ENCODE results near the gene MSMP. TPM values are rescaled to one million over a fixed set of nuclear protein-coding genes. Genes with fewer than 3 reads are reported as not detected.
A peak's percentile ranks its signal among the peaks of the same experiment; 100 is the strongest.

The MSMP gene
- total RNA-seq, 1 donor, result not detected

DNA sequence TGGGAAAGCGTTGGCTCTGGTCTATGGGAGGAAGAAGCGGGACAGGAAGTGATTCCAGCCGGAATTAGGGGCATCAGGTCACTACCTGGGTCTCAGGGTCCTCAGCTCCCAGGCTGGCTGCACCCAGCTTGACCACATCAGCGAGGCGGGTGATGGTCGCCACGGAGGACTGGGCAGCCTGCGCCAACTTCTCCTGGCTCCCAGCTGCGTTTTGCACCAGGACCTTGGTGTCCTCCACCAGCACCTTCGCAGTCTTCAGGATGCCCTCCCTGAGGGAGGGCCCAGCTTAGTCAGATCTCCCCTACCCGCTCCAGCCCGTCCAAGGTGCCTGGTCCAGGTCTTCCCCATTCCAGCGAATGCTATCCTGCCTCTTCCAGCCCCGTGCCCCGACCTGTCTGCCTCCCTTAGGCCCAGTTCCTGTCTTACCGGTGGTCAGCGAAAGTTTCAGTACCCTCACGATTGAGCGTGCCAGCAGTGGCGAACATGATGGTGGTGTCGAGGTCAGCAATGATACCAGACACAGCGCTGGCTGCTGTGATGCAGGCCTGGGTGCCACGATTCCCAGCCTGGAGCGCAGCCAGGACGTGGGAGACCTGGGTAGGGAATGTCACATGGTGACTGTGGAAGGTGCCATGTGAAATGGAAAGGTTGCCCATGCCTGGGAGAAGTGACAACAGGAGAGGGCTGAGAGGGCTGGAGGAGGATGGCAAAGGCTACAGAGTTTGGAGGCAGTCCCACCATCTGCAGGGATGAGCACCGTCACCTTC lies 50.0 kb downstream of the MSMP start:
- TF ChIP-seq, protein P1, sequence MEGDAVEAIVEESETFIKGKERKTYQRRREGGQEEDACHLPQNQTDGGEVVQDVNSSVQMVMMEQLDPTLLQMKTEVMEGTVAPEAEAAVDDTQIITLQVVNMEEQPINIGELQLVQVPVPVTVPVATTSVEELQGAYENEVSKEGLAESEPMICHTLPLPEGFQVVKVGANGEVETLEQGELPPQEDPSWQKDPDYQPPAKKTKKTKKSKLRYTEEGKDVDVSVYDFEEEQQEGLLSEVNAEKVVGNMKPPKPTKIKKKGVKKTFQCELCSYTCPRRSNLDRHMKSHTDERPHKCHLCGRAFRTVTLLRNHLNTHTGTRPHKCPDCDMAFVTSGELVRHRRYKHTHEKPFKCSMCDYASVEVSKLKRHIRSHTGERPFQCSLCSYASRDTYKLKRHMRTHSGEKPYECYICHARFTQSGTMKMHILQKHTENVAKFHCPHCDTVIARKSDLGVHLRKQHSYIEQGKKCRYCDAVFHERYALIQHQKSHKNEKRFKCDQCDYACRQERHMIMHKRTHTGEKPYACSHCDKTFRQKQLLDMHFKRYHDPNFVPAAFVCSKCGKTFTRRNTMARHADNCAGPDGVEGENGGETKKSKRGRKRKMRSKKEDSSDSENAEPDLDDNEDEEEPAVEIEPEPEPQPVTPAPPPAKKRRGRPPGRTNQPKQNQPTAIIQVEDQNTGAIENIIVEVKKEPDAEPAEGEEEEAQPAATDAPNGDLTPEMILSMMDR (IDR thresholded peaks at IDR 0.05; ENCODE audit: insufficient read depth, low read length), result no peak
- no peak for DNase-seq (ENCODE audit: low read depth)
- H3K4me3 ChIP-seq (ENCODE audit: low read depth, low read length), result no peak overlapping the region

Small RNA genes within 50 kb of the gene (small RNA-seq; reads per million reads assigned to genes)
- gene MIR6853, result 1.3 reads per million, percentile 47 among the genes with 10 or more reads in this experiment

Other genes starting within 250 kb of the MSMP start
- 13.3 and 21.3 TPM in 2 replicates for gene TESK1, start 149.0 kb downstream of the MSMP start, total RNA-seq (ENCODE audit: low replicate concordance)
- 1.1 and 1.9 TPM in 2 replicates for gene CD72, start 135.9 kb downstream of the MSMP start, total RNA-seq (ENCODE audit: low replicate concordance)
- gene SIT1, start 103.3 kb downstream of the MSMP start, total RNA-seq (ENCODE audit: low replicate concordance), result 0.18 and 1.6 TPM in 2 replicates
- gene RMRP, start 96.3 kb downstream of the MSMP start, total RNA-seq (ENCODE audit: low replicate concordance), result 966 and 30,763 TPM in 2 replicates
- 6.1 and 10.9 TPM in 2 replicates for gene CCDC107, start 96.0 kb downstream of the MSMP start, total RNA-seq (ENCODE audit: low replicate concordance)
- gene ARHGEF39, start 89.1 kb downstream of the MSMP start, total RNA-seq (ENCODE audit: low replicate concordance), result 3.9 TPM in 1 of 2 replicates, not detected in the other
- 0.45 and 1.5 TPM in 2 replicates for gene CA9, start 80.3 kb downstream of the MSMP start, total RNA-seq (ENCODE audit: low replicate concordance)
- gene TPM2, start 64.4 kb downstream of the MSMP start, total RNA-seq (ENCODE audit: low replicate concordance), result 484 and 2,099 TPM in 2 replicates
- 287 and 513 TPM in 2 replicates for gene TLN1, start 22.1 kb downstream of the MSMP start, total RNA-seq (ENCODE audit: low replicate concordance)
- 56.1 and 68.3 TPM in 2 replicates for gene CREB3, start 21.6 kb downstream of the MSMP start, total RNA-seq (ENCODE audit: low replicate concordance)
- 25.5 and 36.1 TPM in 2 replicates for gene GBA2, start 5.0 kb downstream of the MSMP start, total RNA-seq (ENCODE audit: low replicate concordance)
- gene RGP1, start 5.0 kb downstream of the MSMP start, total RNA-seq (ENCODE audit: low replicate concordance), result 7.8 and 16.0 TPM in 2 replicates
- gene NPR2, start 37.3 kb upstream of the MSMP start, total RNA-seq (ENCODE audit: low replicate concordance), result 17.1 and 21.4 TPM in 2 replicates
- 0.81 and 3.3 TPM in 2 replicates for gene SPAG8, start 58.0 kb upstream of the MSMP start, total RNA-seq (ENCODE audit: low replicate concordance)
- 24.9 and 32.6 TPM in 2 replicates for gene HINT2, start 60.8 kb upstream of the MSMP start, total RNA-seq (ENCODE audit: low replicate concordance)
- not detected in 2 replicates for gene FAM221B, start 74.5 kb upstream of the MSMP start, total RNA-seq (ENCODE audit: low replicate concordance)
- gene TMEM8B, start 75.0 kb upstream of the MSMP start, total RNA-seq (ENCODE audit: low replicate concordance), result 1.9 and 2.8 TPM in 2 replicates
- gene OR13J1, start 116.1 kb upstream of the MSMP start, total RNA-seq (ENCODE audit: low replicate concordance), result not detected in 2 replicates
- gene HRCT1, start 151.9 kb upstream of the MSMP start, total RNA-seq (ENCODE audit: low replicate concordance), result 0.81 TPM in 1 of 2 replicates, not detected in the other
- not detected in 2 replicates for gene SPAAR, start 155.2 kb upstream of the MSMP start, total RNA-seq (ENCODE audit: low replicate concordance)
- not detected in 2 replicates for gene OR2S2, start 203.9 kb upstream of the MSMP start, total RNA-seq (ENCODE audit: low replicate concordance)

Data from fibroblast of the aortic adventitia (primary cell).